Fibroblast of skin of right biceps (primary cell): ENCODE results near the gene LMTK3.
"Not testable (repeated sequence)": the region's sequence is repeated elsewhere in the genome, so short reads cannot be mapped to it uniquely, and the experiment has no call there.

Experiments
- DNase-seq: peaks from one replicate; pipeline ENCODE4 v3.0.0-alpha.2; 2013

The LMTK3 gene

GRCh38 chr19:48487544-48487943 is 24.1 kb downstream of the LMTK3 start:
- DNase-seq: no peak

- DNase-seq: not testable (repeated sequence)
These were observed 24.9 kb downstream of the LMTK3 start for GRCh38 chr19:48486706-48487105.

GRCh38 chr19:48484931-48485612 is 26.6 kb downstream of the LMTK3 start:
- no peak for DNase-seq

- no peak for DNase-seq
These were observed 27.3 kb downstream of the LMTK3 start for GRCh38 chr19:48484247-48484893.

DNA sequence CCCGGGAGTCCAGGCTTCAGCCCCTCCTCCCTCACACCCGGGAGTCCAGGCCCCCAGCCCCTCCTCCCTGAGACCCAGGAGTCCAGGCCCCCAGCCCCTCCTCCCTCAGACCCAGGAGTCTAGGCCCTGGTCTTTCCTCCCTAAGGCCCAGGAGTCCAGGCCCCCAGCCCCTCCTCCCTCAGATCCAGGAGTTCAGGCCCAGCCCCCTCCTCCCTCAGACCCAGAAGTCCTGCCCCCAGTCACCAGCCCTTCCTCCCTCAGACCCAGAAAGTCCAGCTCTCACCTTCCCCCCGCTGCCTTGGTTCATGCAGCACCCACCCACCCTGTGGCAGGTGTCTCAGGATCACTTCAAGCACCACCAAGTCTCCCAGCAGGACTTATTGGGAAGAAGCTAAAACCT is 28.3 kb downstream of the LMTK3 start:
- DNase-seq: no peak

GRCh38 chr19:48481846-48482639 is 29.6 kb downstream of the LMTK3 start:
- DNase-seq: peak; percentile 53

DNA sequence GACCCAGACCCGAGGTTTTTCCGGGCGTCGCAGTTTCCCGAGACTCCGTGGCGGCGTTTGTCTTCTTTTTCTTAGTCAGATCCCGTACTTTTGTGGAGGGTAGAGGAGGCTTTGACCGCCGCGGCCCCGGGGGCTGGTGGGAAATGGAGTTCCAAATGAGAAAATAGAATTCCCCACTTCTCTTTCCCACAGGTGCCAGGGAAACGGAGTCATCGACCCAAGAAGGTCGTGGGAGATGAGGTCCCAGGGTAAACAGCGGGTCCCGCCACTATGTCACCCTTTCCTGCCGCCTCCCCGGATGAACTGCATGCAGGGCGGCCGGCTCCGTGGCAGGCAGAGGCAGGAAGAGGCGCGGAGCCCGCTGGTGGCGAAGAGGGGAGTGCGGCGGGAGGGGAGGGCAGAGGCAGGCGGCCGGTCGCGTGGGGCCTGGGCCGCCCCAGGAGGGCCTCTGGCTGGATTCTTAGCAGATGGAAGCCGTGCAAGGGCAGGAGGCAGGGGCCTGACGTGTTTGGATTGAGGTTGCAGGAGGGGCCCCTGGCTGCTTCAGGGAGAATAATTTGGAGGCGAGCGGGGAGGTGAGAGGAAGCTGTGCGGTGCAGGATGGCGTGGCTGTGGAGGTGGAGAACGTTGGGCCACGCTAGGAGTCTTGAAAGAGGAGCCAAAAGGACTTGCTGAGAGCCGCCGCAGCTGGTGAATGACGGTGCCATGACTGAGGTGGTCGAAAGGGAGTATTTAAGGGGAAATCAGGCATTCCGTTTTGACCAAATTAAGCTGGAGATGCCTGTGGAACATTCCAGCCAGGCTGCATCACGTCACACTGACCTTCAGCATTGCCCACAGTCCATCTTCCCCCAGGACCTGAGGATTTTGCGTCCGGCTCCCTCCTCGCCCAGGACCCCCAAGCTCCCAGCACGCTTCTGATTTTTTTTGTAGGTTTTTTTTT is 30.8 kb downstream of the LMTK3 start:
- peak; percentile 49 for DNase-seq

- peak; percentile 38 for DNase-seq
These were observed 31.5 kb downstream of the LMTK3 start for GRCh38 chr19:48480183-48480557.

DNA sequence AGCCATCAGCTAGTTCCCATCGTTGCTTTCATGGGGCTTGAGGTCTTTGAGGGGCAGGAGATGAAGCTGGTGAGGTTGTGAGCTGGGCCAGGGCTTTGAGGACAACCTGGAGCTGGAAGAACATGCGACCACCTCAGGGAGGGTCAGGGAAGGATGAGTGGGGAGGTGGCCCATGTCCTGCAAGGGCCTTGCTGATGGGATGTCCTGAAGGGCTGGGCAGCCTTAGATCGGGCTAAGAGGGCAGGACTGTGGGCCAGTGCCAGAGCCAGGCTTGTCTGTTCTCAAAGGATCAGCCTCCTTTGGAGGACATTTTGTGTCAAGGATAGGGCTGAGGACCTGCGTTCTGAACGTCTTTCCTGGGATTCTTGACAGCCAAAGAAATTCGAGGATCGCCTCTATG is 31.9 kb downstream of the LMTK3 start:
- no peak for DNase-seq

DNA sequence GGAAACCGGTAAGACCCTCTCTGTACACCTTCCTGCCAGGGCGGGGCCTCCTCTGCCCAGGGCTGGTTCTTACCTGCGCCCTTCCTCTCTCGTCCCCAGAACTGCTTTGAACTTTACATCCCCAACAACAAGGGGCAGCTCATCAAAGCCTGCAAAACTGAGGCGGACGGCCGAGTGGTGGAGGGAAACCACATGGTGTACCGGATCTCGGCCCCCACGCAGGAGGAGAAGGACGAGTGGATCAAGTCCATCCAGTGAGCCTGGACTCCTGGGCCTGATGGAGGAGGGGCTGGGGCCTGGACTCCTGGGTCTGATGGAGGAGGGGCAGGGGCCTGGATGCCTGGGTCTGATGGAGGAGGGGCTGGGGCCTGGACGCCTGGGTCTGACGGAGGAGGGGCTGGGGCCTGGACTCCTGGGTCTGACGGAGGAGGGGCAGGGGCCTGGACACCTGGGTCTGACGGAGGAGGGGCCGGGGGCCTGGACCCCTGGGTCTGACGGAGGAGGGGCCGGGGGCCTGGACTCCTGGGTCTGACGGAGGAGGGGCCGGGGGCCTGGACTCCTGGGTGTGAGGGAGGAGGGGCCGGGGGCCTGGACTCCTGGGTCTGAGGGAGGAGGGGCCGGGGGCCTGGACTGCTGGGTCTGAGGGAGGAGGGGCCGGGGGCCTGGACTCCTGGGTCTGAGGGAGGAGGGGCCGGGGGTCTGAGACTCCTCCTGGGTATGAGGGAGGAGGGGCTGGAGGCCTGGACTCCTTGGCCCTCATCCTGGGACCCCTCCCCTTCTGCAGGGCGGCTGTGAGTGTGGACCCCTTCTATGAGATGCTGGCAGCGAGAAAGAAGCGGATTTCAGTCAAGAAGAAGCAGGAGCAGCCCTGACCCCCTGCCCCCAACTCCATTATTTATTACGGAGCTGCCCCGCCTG is 33.0 kb downstream of the LMTK3 start:
- DNase-seq: no peak

- no peak for DNase-seq
These were observed 33.8 kb downstream of the LMTK3 start for GRCh38 chr19:48477698-48478338.

- DNase-seq: no peak
These were observed 34.5 kb downstream of the LMTK3 start for GRCh38 chr19:48477067-48477685.

GRCh38 chr19:48476176-48476575 is 35.5 kb downstream of the LMTK3 start:
- DNase-seq: no peak

DNA sequence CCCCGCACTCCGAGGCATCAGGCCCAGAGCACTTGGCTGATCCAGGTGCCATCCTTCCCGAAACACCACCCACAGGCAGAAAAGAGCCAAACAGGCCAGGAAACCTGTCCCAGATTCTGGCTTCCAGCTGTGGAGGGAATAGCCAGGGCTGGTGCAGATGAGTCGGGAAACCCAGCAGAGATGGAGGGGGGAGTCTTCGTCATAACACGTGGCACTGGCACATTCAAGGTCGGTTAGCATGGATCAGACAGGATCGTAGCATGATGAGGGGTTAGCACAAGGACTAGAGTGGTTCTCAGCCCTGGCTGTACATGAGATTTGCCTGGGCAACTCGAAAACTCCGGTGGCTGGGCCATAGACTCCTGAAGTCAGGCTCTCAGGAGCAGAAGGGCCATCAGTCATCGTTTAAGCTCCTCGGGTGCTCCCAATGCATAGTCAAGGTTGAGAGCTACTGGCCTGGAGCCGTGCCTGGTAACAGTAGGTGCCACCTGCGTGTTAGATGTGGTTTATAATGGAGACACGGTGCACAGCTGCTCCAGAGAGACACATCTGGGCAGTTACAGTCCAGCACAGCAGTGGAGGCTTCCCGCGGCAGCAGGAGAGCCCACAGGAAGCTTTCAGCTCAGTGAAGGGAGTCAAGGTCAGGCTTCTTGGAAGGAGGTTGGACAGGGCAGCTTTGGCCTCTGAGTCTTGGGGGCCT is 36.1 kb downstream of the LMTK3 start:
- no peak for DNase-seq

DNA sequence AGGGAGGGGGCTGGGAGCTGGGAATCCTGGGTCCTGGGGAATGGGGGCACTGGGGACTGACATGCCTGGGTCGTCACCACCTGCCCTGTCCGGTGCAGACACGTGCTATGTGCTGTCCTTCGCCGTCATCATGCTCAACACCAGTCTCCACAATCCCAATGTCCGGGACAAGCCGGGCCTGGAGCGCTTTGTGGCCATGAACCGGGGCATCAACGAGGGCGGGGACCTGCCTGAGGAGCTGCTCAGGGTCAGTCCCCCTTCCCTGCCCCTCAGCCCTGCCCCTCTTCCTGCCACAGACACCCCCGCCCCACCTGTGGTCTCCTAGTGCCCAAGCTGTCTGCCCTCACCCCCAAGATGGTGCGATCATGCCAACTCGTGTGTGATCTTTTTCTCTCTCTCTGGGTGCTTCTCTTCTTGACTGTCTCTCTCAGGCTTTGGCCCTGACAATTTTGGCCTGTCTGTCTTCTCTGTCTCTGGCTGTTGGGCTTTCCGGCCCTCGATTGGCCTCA is 37.5 kb downstream of the LMTK3 start:
- no peak for DNase-seq

GRCh38 chr19:48473161-48473966 is 38.3 kb downstream of the LMTK3 start:
- DNase-seq: no peak

DNA sequence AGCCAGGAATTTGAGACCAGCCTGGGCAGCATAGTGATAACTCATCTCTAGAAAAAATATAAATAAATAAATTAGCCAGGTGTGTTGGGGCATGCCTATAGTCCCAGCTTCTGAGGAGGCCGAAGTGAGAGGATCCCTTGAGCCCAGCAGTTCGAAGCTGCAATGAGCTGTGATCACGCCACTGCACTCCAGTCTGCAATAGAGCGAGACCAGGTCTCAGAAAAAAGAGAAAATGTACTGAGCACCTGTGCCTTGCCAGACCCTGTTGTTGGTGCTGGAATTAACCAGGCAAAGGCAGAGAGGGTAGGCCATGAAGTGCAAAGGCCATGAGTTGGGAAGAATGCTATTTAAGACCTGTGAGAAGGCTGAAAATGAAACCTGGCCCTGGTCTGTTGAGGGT is 39.8 kb downstream of the LMTK3 start:
- no peak for DNase-seq

- DNase-seq: no peak
These were observed 40.8 kb downstream of the LMTK3 start for GRCh38 chr19:48470856-48471255.
